ENCODE measurements around the gene MSH6.

Gene MSH6

GRCh38 chr2:47805850-47806249 lies 22.9 kb downstream of the MSH6 start:
- no peak for DNase-seq (ENCODE audit: low read depth)
- TF ChIP-seq, protein P1, sequence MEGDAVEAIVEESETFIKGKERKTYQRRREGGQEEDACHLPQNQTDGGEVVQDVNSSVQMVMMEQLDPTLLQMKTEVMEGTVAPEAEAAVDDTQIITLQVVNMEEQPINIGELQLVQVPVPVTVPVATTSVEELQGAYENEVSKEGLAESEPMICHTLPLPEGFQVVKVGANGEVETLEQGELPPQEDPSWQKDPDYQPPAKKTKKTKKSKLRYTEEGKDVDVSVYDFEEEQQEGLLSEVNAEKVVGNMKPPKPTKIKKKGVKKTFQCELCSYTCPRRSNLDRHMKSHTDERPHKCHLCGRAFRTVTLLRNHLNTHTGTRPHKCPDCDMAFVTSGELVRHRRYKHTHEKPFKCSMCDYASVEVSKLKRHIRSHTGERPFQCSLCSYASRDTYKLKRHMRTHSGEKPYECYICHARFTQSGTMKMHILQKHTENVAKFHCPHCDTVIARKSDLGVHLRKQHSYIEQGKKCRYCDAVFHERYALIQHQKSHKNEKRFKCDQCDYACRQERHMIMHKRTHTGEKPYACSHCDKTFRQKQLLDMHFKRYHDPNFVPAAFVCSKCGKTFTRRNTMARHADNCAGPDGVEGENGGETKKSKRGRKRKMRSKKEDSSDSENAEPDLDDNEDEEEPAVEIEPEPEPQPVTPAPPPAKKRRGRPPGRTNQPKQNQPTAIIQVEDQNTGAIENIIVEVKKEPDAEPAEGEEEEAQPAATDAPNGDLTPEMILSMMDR (conservative IDR thresholded peaks at IDR 0.05; ENCODE audit: control insufficient read depth, insufficient read depth, low read depth, low read length): no peak
- H3K4me3 ChIP-seq (ENCODE audit: control insufficient read depth, low read depth, low read length): no peak overlapping the region

GRCh38 chr2:47808614-47809013 lies 25.7 kb downstream of the MSH6 start:
- DNase-seq (ENCODE audit: low read depth): no peak
- H3K4me3 ChIP-seq (ENCODE audit: control insufficient read depth, low read depth, low read length): no peak overlapping the region
- TF ChIP-seq, protein P1 (conservative IDR thresholded peaks at IDR 0.05; ENCODE audit: control insufficient read depth, insufficient read depth, low read depth, low read length): no peak

GRCh38 chr2:47809903-47810302 lies 27.0 kb downstream of the MSH6 start:
- no peak for DNase-seq (ENCODE audit: low read depth)
- H3K4me3 ChIP-seq (ENCODE audit: control insufficient read depth, low read depth, low read length): no peak overlapping the region
- TF ChIP-seq, protein P1 (conservative IDR thresholded peaks at IDR 0.05; ENCODE audit: control insufficient read depth, insufficient read depth, low read depth, low read length): no peak

GRCh38 chr2:47810850-47811249 lies 27.9 kb downstream of the MSH6 start:
- DNase-seq (ENCODE audit: low read depth): peak; percentile 31
- TF ChIP-seq, protein P1 (conservative IDR thresholded peaks at IDR 0.05; ENCODE audit: control insufficient read depth, insufficient read depth, low read depth, low read length): no peak
- H3K4me3 ChIP-seq (ENCODE audit: control insufficient read depth, low read depth, low read length): no peak overlapping the region

DNA sequence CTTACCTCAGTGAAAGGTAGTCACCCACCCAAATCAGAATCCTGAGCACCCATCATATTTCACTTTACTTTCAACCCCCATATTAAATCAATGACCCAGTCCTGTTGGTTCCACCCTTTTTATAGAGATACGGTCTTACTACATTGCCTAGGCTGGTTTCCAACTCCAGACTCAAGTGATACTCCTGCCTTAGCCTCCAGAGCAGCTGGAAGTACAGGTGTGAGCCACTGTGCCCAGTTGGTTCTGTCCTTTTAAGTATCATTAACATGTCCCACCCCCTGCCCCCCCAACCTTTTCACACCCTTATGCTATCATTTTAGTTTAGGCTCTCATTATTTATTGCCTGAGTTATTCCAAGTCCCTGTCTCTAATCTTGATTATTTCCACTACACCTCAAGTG lies 28.7 kb downstream of the MSH6 start:
- TF ChIP-seq, protein P1 (conservative IDR thresholded peaks at IDR 0.05; ENCODE audit: control insufficient read depth, insufficient read depth, low read depth, low read length): no peak
- DNase-seq (ENCODE audit: low read depth): no peak
- H3K4me3 ChIP-seq (ENCODE audit: control insufficient read depth, low read depth, low read length): no peak overlapping the region

- no peak for DNase-seq (ENCODE audit: low read depth)
- no peak overlapping the region for H3K4me3 ChIP-seq (ENCODE audit: control insufficient read depth, low read depth, low read length)
- TF ChIP-seq, protein P1 (conservative IDR thresholded peaks at IDR 0.05; ENCODE audit: control insufficient read depth, insufficient read depth, low read depth, low read length): no peak
These were observed 32.8 kb downstream of the MSH6 start for GRCh38 chr2:47815764-47816163.

- H3K4me3 ChIP-seq (ENCODE audit: control insufficient read depth, low read depth, low read length): no peak overlapping the region
- DNase-seq (ENCODE audit: low read depth): no peak
- TF ChIP-seq, protein P1 (conservative IDR thresholded peaks at IDR 0.05; ENCODE audit: control insufficient read depth, insufficient read depth, low read depth, low read length): no peak
These were observed 35.8 kb downstream of the MSH6 start for GRCh38 chr2:47818777-47819176.
